GM12878 (cell line): Measurements from ENCODE around the gene TOR1B. TPM values are rescaled to one million over a fixed set of nuclear protein-coding genes. Genes with fewer than 3 reads are reported as not detected.
"Not testable (repeated sequence)": the region's sequence is repeated elsewhere in the genome, so short reads cannot be mapped to it uniquely, and the experiment has no call there.

Experiments
- ATAC-seq: fragments of 200-7000 bp; cut with Tn5 transposase; 3 replicates; pipeline ENCODE4 v1.9.1; 2020; ENCODE audit warnings: mild to moderate bottlenecking, moderate library complexity
- BruUV-seq: library from RNA; stranded (reverse); fragments of 400-500 nt; replicated peaks from 2 replicates; lab custom pipeline; 2021; lab: Mats Ljungman, UMichigan
- CTCF ChIA-PET: fragments of 300-600 bp; sonication (Branson Sonifier 250); formaldehyde crosslinking; extraction: SDS; loops from one replicate; lab custom pipeline; 2021; ENCODE audit warnings: inconsistent platforms; lab: Yijun Ruan, JAX
- POLR2A ChIA-PET: fragments of 350-600 bp; formaldehyde crosslinking; extraction: SDS; loops from one replicate; lab custom pipeline; 2021; ENCODE audit warnings: inconsistent platforms; lab: Charles Lee
- RAD21 ChIA-PET: fragments of 300-600 bp; sonication (Branson Sonifier 250); formaldehyde crosslinking; loops from one replicate; lab custom pipeline; 2023; ENCODE audit warnings: antibody characterized with exemption; ENCODE audit not compliant: unreplicated experiment; lab: Charles Lee
- SMC1A ChIA-PET: fragments of 300-600 bp; sonication (Branson Sonifier 250); formaldehyde crosslinking; loops from one replicate; lab custom pipeline; 2023; ENCODE audit not compliant: unreplicated experiment, uncharacterized antibody; lab: Charles Lee
- DNase-seq: peaks from one replicate; pipeline ENCODE4 v3.0.0-alpha.2; 2011; ENCODE audit warnings: low read depth, low spot score
- FAIRE-seq: peaks from 3 replicates; lab custom pipeline; 2011; peaks lifted over from hg19 to GRCh38; lab: Jason Lieb, UNC
- H2AFZ ChIP-seq: 2 replicates; pipeline ENCODE4 v1.6.0; 2011; ENCODE audit warnings: low read depth, low read length, control low read depth; ENCODE audit not compliant: control insufficient read depth
- H3K27ac ChIP-seq: 2 replicates; pipeline ENCODE4 v1.5.1; 2011; ENCODE audit warnings: control low read depth; ENCODE audit not compliant: control insufficient read depth, insufficient read depth
- H3K27me3 ChIP-seq, 2 experiments: replicated peaks in 1 of 2; 2 replicates each; pipeline versions ENCODE4 v1.6.0 to v1.6.1; 2011; ENCODE audit warnings: low read length in 1 of 2; ENCODE audit not compliant: control insufficient read depth in 2 of 2, insufficient read depth in 2 of 2
- H3K36me3 ChIP-seq, 2 experiments: 2 replicates each; pipeline ENCODE4 v1.5.1; 2011; ENCODE audit warnings: low read length in 1 of 2; ENCODE audit not compliant: control insufficient read depth in 2 of 2, insufficient read depth in 2 of 2
- H3K4me1 ChIP-seq: 2 replicates; pipeline ENCODE4 v1.6.1; 2011; ENCODE audit warnings: mild to moderate bottlenecking, low read length, moderate library complexity, mixed read lengths; ENCODE audit not compliant: control insufficient read depth, insufficient read depth
- H3K4me2 ChIP-seq: 2 replicates; pipeline ENCODE4 v1.6.0; 2011; ENCODE audit warnings: control low read depth; ENCODE audit not compliant: control insufficient read depth, insufficient read depth
- H3K4me3 ChIP-seq: fragments of 200-600 bp; sonication (generic); 2 replicates; pipeline ENCODE4 v1.5.1; 2016
- H3K79me2 ChIP-seq: 2 replicates; pipeline ENCODE4 v1.6.0; 2011; ENCODE audit warnings: low read length; ENCODE audit not compliant: control insufficient read depth, insufficient read depth
- H3K9ac ChIP-seq: 2 replicates; pipeline ENCODE4 v1.8.0; 2011; ENCODE audit warnings: low read length, control low read depth, mixed read lengths; ENCODE audit not compliant: control insufficient read depth, insufficient read depth
- H3K9me3 ChIP-seq: replicated peaks from 3 replicates; pipeline ENCODE4 v1.5.1; 2011; ENCODE audit warnings: mild to moderate bottlenecking, low read length; ENCODE audit not compliant: control insufficient read depth, insufficient read depth
- H4K20me1 ChIP-seq: 2 replicates; pipeline ENCODE4 v1.6.0; 2011; ENCODE audit not compliant: control insufficient read depth, insufficient read depth
- BMI1 ChIP-seq: fragments of 450-650 bp; IDR thresholded peaks from 2 replicates; pipeline ENCODE4 v1.6.1; 2016; ENCODE audit warnings: mild to moderate bottlenecking, moderate library complexity, borderline replicate concordance
- CTCF ChIP-seq, 3 experiments: IDR thresholded peaks in 2 of 3; conservative IDR thresholded peaks in 1 of 3; 2 replicates each; pipeline ENCODE4 v1.5.1; 2011; ENCODE audit warnings: low read depth in 3 of 3, low read length in 3 of 3, mild to moderate bottlenecking in 3 of 3, control low read depth in 2 of 3, moderate library complexity in 2 of 3, inconsistent platforms in 1 of 3, mixed read lengths in 1 of 3; ENCODE audit not compliant: control insufficient read depth in 2 of 3, insufficient read depth in 1 of 3; ENCODE audit errors: extremely low read depth in 1 of 3
- DPF2 ChIP-seq: fragments of 450-650 bp; IDR thresholded peaks from 2 replicates; pipeline ENCODE4 v1.6.1; 2017; ENCODE audit warnings: mild to moderate bottlenecking
- RAD51 ChIP-seq: fragments of 450-650 bp; IDR thresholded peaks from 2 replicates; pipeline ENCODE4 v1.6.1; 2016; ENCODE audit warnings: moderate library complexity, mild to moderate bottlenecking, inconsistent platforms
- RCOR1 ChIP-seq: conservative IDR thresholded peaks from 2 replicates; pipeline ENCODE4 v1.6.1; 2012; ENCODE audit warnings: low read depth, low read length, improper control_type of control experiment
- SIN3A ChIP-seq: IDR thresholded peaks from 2 replicates; pipeline ENCODE4 v1.6.1; 2012; ENCODE audit warnings: low read depth, low read length, improper control_type of control experiment
- ZNF622 ChIP-seq: fragments of 450-650 bp; IDR thresholded peaks from 2 replicates; pipeline ENCODE4 v1.6.1; 2017; ENCODE audit warnings: mild to moderate bottlenecking, inconsistent platforms
- WGBS: methylation state at CpG from one replicate; pipeline ENCODE4 v1.1.6; 2016; ENCODE audit warnings: low lambda C conversion rate; ENCODE audit not compliant: insufficient replicate concordance, insufficient coverage; ENCODE audit errors: missing lambda C conversion rate; 5-methylcytosine and 5-hydroxymethylcytosine counted together
- in situ Hi-C: fragments of 300-500 bp; cut with MboI; formaldehyde crosslinking; loops from 9 replicates; pipeline ENCODE4 v1.14.3; 2018; ENCODE audit warnings: mixed read lengths
- intact Hi-C: fragments of 100-400 bp; cut with micrococcal nuclease; formaldehyde crosslinking; loops from one replicate; pipeline ENCODE4 v1.14.2; 2022; ENCODE audit not compliant: unreplicated experiment
- polyA plus RNA-seq, 11 experiments: library from polyadenylated mRNA; depleted of rRNA in 4 of 11; unstranded in 6 of 11; stranded (reverse) in 5 of 11; fragments of >200 nt; fragmentation: Nextera tagmentation in 4 of 11; fragmentation: Illumina TruSeq in 1 of 11; extraction: Ambion mirVana in 4 of 11; extraction: Trizol in 1 of 11; gene quantifications; 1 replicate in 1 of 11; 2 replicates in 10 of 11; pipeline versions ENCODE4 v1.2.1 to v1.2.3, GENCODE V29; 2011 to 2016; ENCODE audit warnings: inconsistent platforms in 2 of 11, missing spikeins in 2 of 11, low read depth in 1 of 11
- total RNA-seq, 4 experiments: library from RNA; depleted of rRNA in 3 of 4; stranded (reverse); fragments of >200 nt in 3 of 4; fragmentation: Illumina TruSeq in 1 of 4; extraction: Trizol in 1 of 4; gene quantifications; 2 replicates each; pipeline versions ENCODE4 v1.2.1 to v1.2.3, GENCODE V29; 2013 to 2021

TOR1B gene
- total and polyA plus RNA-seq, 10 of the 15 experiments (the other 5 are each of a cell fraction or from before 2014, with no cell fraction given): 1.8 to 17.5 (median 9.9) TPM

- TF ChIP-seq CTCF (IDR thresholded peaks at IDR 0.05 in 2 of 3, conservative IDR thresholded peaks at IDR 0.05 in 1 of 3; ENCODE audit: control insufficient read depth in 2 of 3, extremely low read depth in 1 of 3, insufficient read depth in 1 of 3, low read depth in 3 of 3, low read length in 3 of 3) (no peak), BMI1 (no peak), RAD51 (no peak), RCOR1 (no peak), ZNF622 (no peak), SIN3A (no peak), DPF2 (no peak)
- no TSS peak for BruUV-seq
- Histone ChIP-seq H3K27ac (no peak overlapping the region), H3K79me2 (no peaks in the 10 kb centered on the region), H3K4me3 (no peak overlapping the region), H3K4me2 (no peak overlapping the region), H3K9ac (no peak overlapping the region), H3K4me1 (no peaks in the 10 kb centered on the region), H2AFZ (no peak overlapping the region), H3K9me3 (no peaks in the 10 kb centered on the region), H3K27me3 (peaks cover 0 to 2% of the 10 kb centered on the region in 2 experiments; a peak in 1 of 4 replicates), H4K20me1 (no peaks in the 10 kb centered on the region), H3K36me3 (no peaks in the 10 kb centered on the region)
- FAIRE-seq (no peak), ATAC-seq (no peak), DNase-seq (no peak)
- SMC1A ChIA-PET: no interaction called here
- in situ Hi-C loops: no loop called here
- RAD21 ChIA-PET: no interaction called here
- intact Hi-C loops: no loop called here
- POLR2A ChIA-PET: no interaction called here
- CTCF ChIA-PET: no interaction called here
- 47% methylated on average over 8 of the region's 8 CpGs for WGBS
These were observed 8.4 kb upstream of the TOR1B start for GRCh38 chr9:129794549-129794948.

- H3K79me2 ChIP-seq, H3K9ac ChIP-seq, FAIRE-seq, H3K4me2 ChIP-seq, BruUV-seq, H3K27ac ChIP-seq, ATAC-seq, intact Hi-C loops, POLR2A ChIA-PET, RAD21 ChIA-PET, H3K4me3 ChIP-seq, H3K27me3 ChIP-seq, in situ Hi-C loops, H2AFZ ChIP-seq, DNase-seq, SMC1A ChIA-PET, H4K20me1 ChIP-seq, H3K9me3 ChIP-seq, H3K4me1 ChIP-seq, H3K36me3 ChIP-seq: not testable (repeated sequence)
- WGBS: 47% methylated on average over 2 of the region's 2 CpGs
- CTCF ChIA-PET: interaction anchor here (1.2 kb wide), 1 partner anchor 58 kb away, joined by 6 read pairs; no protein-coding TSS in a partner anchor
These were observed 7.0 kb upstream of the TOR1B start for GRCh38 chr9:129796029-129796428.
